Measurements from ENCODE around the gene TMEM179.

Gene TMEM179

DNA sequence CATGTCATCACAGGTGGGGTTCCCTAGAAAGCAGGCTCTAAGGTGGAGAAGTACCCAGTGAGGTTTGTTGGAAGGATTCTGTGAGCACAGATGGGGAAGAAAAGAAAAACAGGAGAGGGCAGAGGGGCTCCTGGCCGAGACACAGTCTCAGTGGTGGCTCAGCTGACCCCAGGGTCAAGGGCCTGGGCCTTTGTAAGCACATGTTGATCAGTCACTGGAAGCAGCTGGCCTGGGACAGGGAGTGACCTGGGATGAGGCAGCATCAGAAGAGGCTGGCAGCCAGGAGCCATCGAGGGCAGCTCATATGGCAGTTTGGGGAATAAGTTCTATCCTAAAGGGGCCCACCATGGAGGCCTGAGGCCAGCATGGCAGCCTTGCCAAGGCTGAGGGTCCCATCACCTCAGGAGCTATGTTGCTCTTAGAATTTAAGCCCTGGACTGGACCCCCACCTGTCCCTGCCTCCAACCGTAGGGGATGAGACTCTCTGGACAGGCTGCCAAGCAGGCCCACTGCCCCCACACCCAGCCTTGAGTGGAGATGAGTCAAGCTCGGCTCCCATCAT lies 6.3 kb upstream of the TMEM179 start:
- Histone ChIP-seq H3K27me3 (ENCODE audit: control insufficient read depth, insufficient read depth, low read length) (peaks cover 62% of the 10 kb centered on the region), H3K4me1 (ENCODE audit: control insufficient read depth, insufficient read depth, low read length) (no peaks in the 10 kb centered on the region), H3K9ac (ENCODE audit: low read length) (no peak overlapping the region), H3K4me3 (ENCODE audit: low read depth, low read length) (no peak overlapping the region), H3K27ac (ENCODE audit: low read depth, low read length) (no peak overlapping the region), H3K36me3 (ENCODE audit: control insufficient read depth, insufficient read depth, low read length) (no peaks in the 10 kb centered on the region), H3K9me3 (ENCODE audit: control insufficient read depth, insufficient read depth, low read depth, low read length) (no peaks in the 10 kb centered on the region)

DNA sequence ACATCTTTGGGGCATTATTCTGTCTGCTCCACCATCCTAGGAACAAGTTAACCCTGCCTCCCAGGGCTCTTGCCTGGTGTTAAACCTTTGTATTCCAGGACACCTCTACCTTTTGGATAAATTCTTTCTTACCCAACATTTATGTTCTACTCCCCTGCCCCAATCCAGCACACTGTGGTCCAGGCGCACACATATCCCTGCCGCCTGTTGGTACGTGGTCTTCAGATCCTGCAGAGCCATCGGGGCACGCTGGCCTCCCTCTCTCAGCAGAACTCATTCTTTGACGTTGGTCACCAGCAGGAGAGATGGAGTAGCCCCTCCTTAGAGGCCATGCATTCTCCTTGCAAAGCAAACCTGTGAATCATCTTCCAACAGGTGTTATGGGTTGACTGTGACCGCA lies 5.1 kb upstream of the TMEM179 start:
- Histone ChIP-seq H3K9ac (ENCODE audit: low read length) (no peak overlapping the region), H3K36me3 (ENCODE audit: control insufficient read depth, insufficient read depth, low read length) (no peaks in the 10 kb centered on the region), H3K27me3 (ENCODE audit: control insufficient read depth, insufficient read depth, low read length) (peaks cover 66% of the 10 kb centered on the region)

DNA sequence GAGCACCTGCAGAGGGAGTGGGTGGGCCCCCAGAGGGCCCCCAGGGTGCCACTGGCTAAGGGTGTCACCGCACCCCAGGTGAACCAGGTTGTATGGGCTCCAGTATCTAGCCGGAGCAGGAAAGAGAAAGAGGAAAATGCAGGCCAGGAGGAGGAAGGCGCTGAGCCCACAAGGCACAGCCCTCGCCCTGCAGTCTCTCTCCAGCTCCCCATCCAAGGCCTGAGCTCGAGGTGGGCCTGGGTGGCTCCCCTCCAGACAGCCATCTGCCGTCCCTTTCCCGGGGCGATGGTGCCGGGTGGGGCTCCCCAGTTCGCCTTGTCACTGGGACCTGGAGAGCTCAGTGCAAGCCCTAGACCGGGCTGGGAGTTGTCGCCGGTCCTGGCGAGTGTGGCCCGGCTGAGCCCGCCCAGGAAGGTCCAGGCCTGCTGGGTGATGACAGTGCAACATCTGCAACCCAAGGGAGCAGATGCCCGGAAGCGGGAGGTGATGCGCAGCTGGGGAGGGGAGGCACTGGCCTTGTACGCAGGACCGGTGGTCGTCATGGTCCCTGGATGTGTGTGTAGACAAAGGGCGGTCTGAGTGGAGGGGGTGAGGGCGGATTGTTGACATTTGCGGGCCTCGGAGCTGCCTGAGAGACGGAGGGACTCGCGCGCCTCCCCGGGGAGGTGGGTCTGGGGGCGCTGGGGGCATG lies 716 bp downstream of the TMEM179 start:
- no peak overlapping the region for H3K9ac ChIP-seq (ENCODE audit: low read length)
- no peak overlapping the region for H3K27ac ChIP-seq (ENCODE audit: low read depth, low read length)
- peaks cover 3% of the 10 kb centered on the region; the same call in 1 of the 2 replicates for H3K4me1 ChIP-seq (ENCODE audit: control insufficient read depth, insufficient read depth, low read length)
- no peaks in the 10 kb centered on the region for H3K9me3 ChIP-seq (ENCODE audit: control insufficient read depth, insufficient read depth, low read depth, low read length)
- H3K36me3 ChIP-seq (ENCODE audit: control insufficient read depth, insufficient read depth, low read length): no peaks in the 10 kb centered on the region
- H3K27me3 ChIP-seq (ENCODE audit: control insufficient read depth, insufficient read depth, low read length): peaks cover 60% of the 10 kb centered on the region
- H3K4me3 ChIP-seq (ENCODE audit: low read depth, low read length): peak overlapping the region; percentile 69

More for the DNA sequence above, 5.1 kb upstream of the TMEM179 start:
- Histone ChIP-seq H3K27ac (ENCODE audit: low read depth, low read length) (no peak overlapping the region), H3K9me3 (ENCODE audit: control insufficient read depth, insufficient read depth, low read depth, low read length) (no peaks in the 10 kb centered on the region), H3K4me3 (ENCODE audit: low read depth, low read length) (no peak overlapping the region), H3K4me1 (ENCODE audit: control insufficient read depth, insufficient read depth, low read length) (no peaks in the 10 kb centered on the region)

GRCh38 chr14:104602933-104603325 lies 1.6 kb downstream of the TMEM179 start:
- no peak overlapping the region for H3K27ac ChIP-seq (ENCODE audit: low read depth, low read length)
- no peaks in the 10 kb centered on the region for H3K36me3 ChIP-seq (ENCODE audit: control insufficient read depth, insufficient read depth, low read length)
- H3K9ac ChIP-seq (ENCODE audit: low read length): no peak overlapping the region
- H3K4me3 ChIP-seq (ENCODE audit: low read depth, low read length): no peak overlapping the region
- H3K27me3 ChIP-seq (ENCODE audit: control insufficient read depth, insufficient read depth, low read length): peaks cover 51% of the 10 kb centered on the region
- H3K4me1 ChIP-seq (ENCODE audit: control insufficient read depth, insufficient read depth, low read length): peaks cover 3% of the 10 kb centered on the region; the same call in 1 of the 2 replicates
- H3K9me3 ChIP-seq (ENCODE audit: control insufficient read depth, insufficient read depth, low read depth, low read length): no peaks in the 10 kb centered on the region

GRCh38 chr14:104602315-104602932 lies 2.1 kb downstream of the TMEM179 start:
- Histone ChIP-seq H3K36me3 (ENCODE audit: control insufficient read depth, insufficient read depth, low read length) (no peaks in the 10 kb centered on the region), H3K27me3 (ENCODE audit: control insufficient read depth, insufficient read depth, low read length) (peaks cover 48% of the 10 kb centered on the region), H3K9me3 (ENCODE audit: control insufficient read depth, insufficient read depth, low read depth, low read length) (no peaks in the 10 kb centered on the region), H3K27ac (ENCODE audit: low read depth, low read length) (no peak overlapping the region), H3K4me1 (ENCODE audit: control insufficient read depth, insufficient read depth, low read length) (peaks cover 3% of the 10 kb centered on the region; the same call in 1 of the 2 replicates), H3K9ac (ENCODE audit: low read length) (no peak overlapping the region), H3K4me3 (ENCODE audit: low read depth, low read length) (no peak overlapping the region)

DNA sequence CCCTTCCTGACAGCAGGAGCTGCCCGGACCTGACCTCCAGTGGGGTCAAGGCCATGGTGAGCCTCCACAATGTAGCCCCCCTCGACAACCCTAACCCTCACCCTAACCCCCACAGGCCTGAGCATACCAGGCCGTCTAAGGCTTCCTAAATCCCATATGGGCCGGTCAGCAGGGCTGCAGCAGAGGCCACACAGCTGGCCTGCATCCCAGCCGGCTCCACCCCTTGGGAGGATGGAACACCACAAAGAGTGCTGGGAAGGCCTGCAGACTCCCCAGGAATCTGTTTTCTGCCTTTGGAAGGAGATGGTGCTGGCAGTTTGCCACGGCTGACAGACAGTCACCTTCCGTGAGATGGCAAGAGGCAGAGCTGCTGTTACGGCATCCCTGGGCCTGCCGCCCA lies 2.8 kb downstream of the TMEM179 start:
- no peak overlapping the region for H3K9ac ChIP-seq (ENCODE audit: low read length)
- H3K4me3 ChIP-seq (ENCODE audit: low read depth, low read length): no peak overlapping the region
- peaks cover 3% of the 10 kb centered on the region; the same call in 1 of the 2 replicates for H3K4me1 ChIP-seq (ENCODE audit: control insufficient read depth, insufficient read depth, low read length)
- H3K36me3 ChIP-seq (ENCODE audit: control insufficient read depth, insufficient read depth, low read length): no peaks in the 10 kb centered on the region
- H3K27me3 ChIP-seq (ENCODE audit: control insufficient read depth, insufficient read depth, low read length): peaks cover 44% of the 10 kb centered on the region
- no peaks in the 10 kb centered on the region for H3K9me3 ChIP-seq (ENCODE audit: control insufficient read depth, insufficient read depth, low read depth, low read length)
- H3K27ac ChIP-seq (ENCODE audit: low read depth, low read length): no peak overlapping the region

DNA sequence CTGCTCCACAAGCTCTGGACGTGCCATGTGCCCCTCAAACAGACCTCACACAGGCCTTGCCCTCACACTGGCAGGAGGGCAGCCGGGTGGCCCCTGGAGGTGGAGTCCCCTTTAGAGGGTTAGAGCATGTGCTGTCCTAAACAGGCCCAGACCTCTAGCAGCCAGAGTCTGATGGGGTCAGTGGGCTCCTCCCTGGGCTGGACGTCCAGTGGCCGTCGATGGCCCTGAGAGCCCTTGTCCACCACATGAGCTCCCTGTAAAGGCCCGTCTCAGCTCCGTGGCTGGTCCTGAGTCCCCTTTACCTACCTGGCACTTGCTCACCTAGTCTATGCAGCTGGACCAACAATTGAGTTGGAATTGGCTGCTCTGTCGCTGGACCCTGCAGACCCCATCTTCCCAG lies 3.8 kb downstream of the TMEM179 start:
- Histone ChIP-seq H3K9me3 (ENCODE audit: control insufficient read depth, insufficient read depth, low read depth, low read length) (no peaks in the 10 kb centered on the region), H3K4me3 (ENCODE audit: low read depth, low read length) (no peak overlapping the region), H3K4me1 (ENCODE audit: control insufficient read depth, insufficient read depth, low read length) (peaks cover 3% of the 10 kb centered on the region; the same call in 1 of the 2 replicates), H3K9ac (ENCODE audit: low read length) (no peak overlapping the region), H3K27me3 (ENCODE audit: control insufficient read depth, insufficient read depth, low read length) (peaks cover 36% of the 10 kb centered on the region), H3K27ac (ENCODE audit: low read depth, low read length) (no peak overlapping the region), H3K36me3 (ENCODE audit: control insufficient read depth, insufficient read depth, low read length) (no peaks in the 10 kb centered on the region)

DNA sequence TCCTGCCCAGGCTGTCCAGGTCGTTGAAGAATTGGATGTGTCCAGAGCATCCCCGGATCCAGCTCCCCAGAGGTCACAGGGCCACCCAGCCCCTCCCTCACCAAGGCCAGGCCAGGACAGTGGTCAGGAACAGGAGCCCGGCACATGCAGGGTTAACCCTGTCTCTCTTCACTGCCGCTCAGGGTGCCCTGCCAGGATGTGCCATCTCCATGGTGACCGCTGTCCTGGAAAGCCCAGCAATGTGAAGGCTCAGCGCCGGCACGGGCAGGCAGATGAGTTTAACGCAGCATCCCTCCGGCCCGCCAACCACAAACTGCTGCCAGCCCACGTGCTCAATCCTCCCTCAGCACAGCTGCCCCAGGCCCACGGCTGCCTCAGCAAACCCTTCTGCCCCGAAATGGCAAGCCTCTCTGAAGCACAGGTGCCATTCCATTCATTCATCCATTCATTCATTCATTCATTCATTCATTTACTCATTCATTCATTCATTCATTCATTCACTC lies 4.4 kb downstream of the TMEM179 start:
- Histone ChIP-seq H3K27me3 (ENCODE audit: control insufficient read depth, insufficient read depth, low read length) (peaks cover 30% of the 10 kb centered on the region), H3K27ac (ENCODE audit: low read depth, low read length) (no peak overlapping the region), H3K9me3 (ENCODE audit: control insufficient read depth, insufficient read depth, low read depth, low read length) (no peaks in the 10 kb centered on the region), H3K36me3 (ENCODE audit: control insufficient read depth, insufficient read depth, low read length) (no peaks in the 10 kb centered on the region), H3K9ac (ENCODE audit: low read length) (no peak overlapping the region), H3K4me1 (ENCODE audit: control insufficient read depth, insufficient read depth, low read length) (peaks cover 3% of the 10 kb centered on the region; the same call in 1 of the 2 replicates), H3K4me3 (ENCODE audit: low read depth, low read length) (no peak overlapping the region)

- H3K9me3 ChIP-seq (ENCODE audit: control insufficient read depth, insufficient read depth, low read depth, low read length): no peaks in the 10 kb centered on the region
- no peaks in the 10 kb centered on the region for H3K36me3 ChIP-seq (ENCODE audit: control insufficient read depth, insufficient read depth, low read length)
- H3K9ac ChIP-seq (ENCODE audit: low read length): no peak overlapping the region
- H3K4me1 ChIP-seq (ENCODE audit: control insufficient read depth, insufficient read depth, low read length): peaks cover 3% of the 10 kb centered on the region; the same call in 1 of the 2 replicates
- peaks cover 24% of the 10 kb centered on the region for H3K27me3 ChIP-seq (ENCODE audit: control insufficient read depth, insufficient read depth, low read length)
- no peak overlapping the region for H3K27ac ChIP-seq (ENCODE audit: low read depth, low read length)
- no peak overlapping the region for H3K4me3 ChIP-seq (ENCODE audit: low read depth, low read length)
These were observed 5.1 kb downstream of the TMEM179 start for GRCh38 chr14:104599446-104599845.

DNA sequence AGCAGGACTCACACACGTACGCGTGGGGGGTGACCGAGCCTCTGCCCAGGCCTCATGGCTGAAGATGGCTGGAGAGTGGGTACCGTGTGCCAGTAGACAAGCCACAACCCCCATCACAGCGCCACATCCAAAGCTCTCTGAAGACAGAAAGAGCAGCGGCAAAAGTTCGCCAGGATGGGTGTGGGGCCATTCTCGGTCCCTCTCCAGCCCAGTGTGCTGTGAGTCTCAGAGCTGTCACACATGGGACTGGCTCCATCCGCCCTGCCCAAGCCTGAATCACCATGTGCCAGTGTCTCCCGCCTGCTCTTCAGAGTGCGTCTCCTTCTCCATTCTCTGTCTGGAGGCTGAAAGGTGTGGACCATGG lies 5.7 kb downstream of the TMEM179 start:
- H3K4me1 ChIP-seq (ENCODE audit: control insufficient read depth, insufficient read depth, low read length): peaks cover under 1% of the 10 kb centered on the region; the same call in 1 of the 2 replicates
- H3K36me3 ChIP-seq (ENCODE audit: control insufficient read depth, insufficient read depth, low read length): no peaks in the 10 kb centered on the region
- H3K9me3 ChIP-seq (ENCODE audit: control insufficient read depth, insufficient read depth, low read depth, low read length): no peaks in the 10 kb centered on the region
- H3K27me3 ChIP-seq (ENCODE audit: control insufficient read depth, insufficient read depth, low read length): peaks cover 19% of the 10 kb centered on the region
- H3K27ac ChIP-seq (ENCODE audit: low read depth, low read length): no peak overlapping the region
- H3K4me3 ChIP-seq (ENCODE audit: low read depth, low read length): no peak overlapping the region
- H3K9ac ChIP-seq (ENCODE audit: low read length): no peak overlapping the region
